ENCODE data around the gene PHLDA1.

PHLDA1 gene

GRCh38 chr12:76002598-76003354, 28.8 kb downstream of the PHLDA1 start:
- TF ChIP-seq MYC (IDR thresholded peaks at IDR 0.05; ENCODE audit: low read depth, low read length) (no peak), MAX (IDR thresholded peaks at IDR 0.05; ENCODE audit: low read depth, low read length) (no peak), CTCF (IDR thresholded peaks at IDR 0.05; ENCODE audit: low read depth, low read length) (no peak), POLR2A (IDR thresholded peaks at IDR 0.05; ENCODE audit: extremely low read depth, insufficient read length) (no peak)
- no peak overlapping the region for H3K4me3 ChIP-seq (ENCODE audit: low read depth, low read length)
- no peak for DNase-seq (ENCODE audit: low read depth)

- DNase-seq (ENCODE audit: low read depth) = no peak
- TF ChIP-seq MYC (IDR thresholded peaks at IDR 0.05; ENCODE audit: low read depth, low read length) (no peak), MAX (IDR thresholded peaks at IDR 0.05; ENCODE audit: low read depth, low read length) (no peak), POLR2A (IDR thresholded peaks at IDR 0.05; ENCODE audit: extremely low read depth, insufficient read length) (no peak), CTCF (IDR thresholded peaks at IDR 0.05; ENCODE audit: low read depth, low read length) (no peak)
Observed at GRCh38 chr12:75998292-75999063, 33.1 kb downstream of the PHLDA1 start.

GRCh38 chr12:75997658-75998057, 33.9 kb downstream of the PHLDA1 start:
- no peak overlapping the region for H3K4me3 ChIP-seq (ENCODE audit: low read depth, low read length)
- no peak for TF ChIP-seq POLR2A (IDR thresholded peaks at IDR 0.05; ENCODE audit: extremely low read depth, insufficient read length)
- TF ChIP-seq MYC (IDR thresholded peaks at IDR 0.05; ENCODE audit: low read depth, low read length) = no peak
- no peak for TF ChIP-seq MAX (IDR thresholded peaks at IDR 0.05; ENCODE audit: low read depth, low read length)
- TF ChIP-seq CTCF (IDR thresholded peaks at IDR 0.05; ENCODE audit: low read depth, low read length) = no peak
- DNase-seq (ENCODE audit: low read depth) = no peak

More at GRCh38 chr12:75998292-75999063, 33.1 kb downstream of the PHLDA1 start:
- H3K4me3 ChIP-seq (ENCODE audit: low read depth, low read length) = no peak overlapping the region

GRCh38 chr12:75996861-75997447, 34.6 kb downstream of the PHLDA1 start:
- no peak for DNase-seq (ENCODE audit: low read depth)
- no peak for TF ChIP-seq MAX (IDR thresholded peaks at IDR 0.05; ENCODE audit: low read depth, low read length)
- TF ChIP-seq CTCF (IDR thresholded peaks at IDR 0.05; ENCODE audit: low read depth, low read length) = no peak
- no peak for TF ChIP-seq MYC (IDR thresholded peaks at IDR 0.05; ENCODE audit: low read depth, low read length)
- no peak for TF ChIP-seq POLR2A (IDR thresholded peaks at IDR 0.05; ENCODE audit: extremely low read depth, insufficient read length)
- H3K4me3 ChIP-seq (ENCODE audit: low read depth, low read length) = no peak overlapping the region

GRCh38 chr12:75995691-75996090, 35.9 kb downstream of the PHLDA1 start:
- TF ChIP-seq MYC (IDR thresholded peaks at IDR 0.05; ENCODE audit: low read depth, low read length) = no peak
- TF ChIP-seq MAX (IDR thresholded peaks at IDR 0.05; ENCODE audit: low read depth, low read length) = no peak
- TF ChIP-seq CTCF (IDR thresholded peaks at IDR 0.05; ENCODE audit: low read depth, low read length) = no peak
- TF ChIP-seq POLR2A (IDR thresholded peaks at IDR 0.05; ENCODE audit: extremely low read depth, insufficient read length) = no peak
- no peak for DNase-seq (ENCODE audit: low read depth)
- H3K4me3 ChIP-seq (ENCODE audit: low read depth, low read length) = no peak overlapping the region

Data from NB4 (cell line).